IMR-90 (cell line): ENCODE measurements around the gene RNF19B. TPM values are rescaled to one million over a fixed set of nuclear protein-coding genes. Genes with fewer than 3 reads are reported as not detected.
A peak's percentile ranks its signal among the peaks of the same experiment; 100 is the strongest.

Experiments used
- ATAC-seq: fragments of 200-7000 bp; cut with Tn5 transposase; 2 replicates; pipeline ENCODE4 v1.9.1; 2020; ENCODE audit warnings: low read depth, mild to moderate bottlenecking, moderate library complexity
- BruUV-seq: library from RNA; stranded (reverse); fragments of 400-500 nt; replicated peaks from 2 replicates; lab custom pipeline; 2021; lab: Mats Ljungman, UMichigan
- CTCF ChIA-PET: fragments of 300-600 bp; formaldehyde crosslinking; extraction: SDS; loops from one replicate; lab custom pipeline; 2021; ENCODE audit warnings: antibody characterized with exemption; lab: Yijun Ruan, JAX
- POLR2A ChIA-PET: fragments of 300-600 bp; sonication (Branson Sonifier 250); formaldehyde crosslinking; loops from one replicate; lab custom pipeline; 2022; ENCODE audit warnings: antibody characterized with exemption; ENCODE audit not compliant: unreplicated experiment; lab: Charles Lee
- DNase-seq: peaks from one replicate; pipeline ENCODE4 v3.0.0; 2013
- H2AFZ ChIP-seq: replicated peaks from 2 replicates; pipeline ENCODE3; 2013; ENCODE audit warnings: low read length, mild to moderate bottlenecking; ENCODE audit not compliant: poor library complexity
- H2AK5ac ChIP-seq: 2 replicates; pipeline ENCODE4 v1.6.1; 2013; ENCODE audit warnings: low read depth, low read length, inconsistent platforms
- H2AK9ac ChIP-seq: replicated peaks from 2 replicates; pipeline ENCODE3; 2013; ENCODE audit warnings: mild to moderate bottlenecking, low read depth, low read length, moderate library complexity; ENCODE audit not compliant: poor library complexity
- H2BK120ac ChIP-seq: 2 replicates; pipeline ENCODE4 v1.6.1; 2013; ENCODE audit warnings: low read depth, low read length, inconsistent platforms
- H2BK15ac ChIP-seq: 3 replicates; pipeline ENCODE4 v1.6.1; 2013; ENCODE audit warnings: low read depth, low read length, inconsistent platforms
- H2BK20ac ChIP-seq: 2 replicates; pipeline ENCODE4 v1.6.1; 2013; ENCODE audit warnings: low read depth, mild to moderate bottlenecking, inconsistent platforms, low read length, moderate library complexity
- H2BK5ac ChIP-seq: 2 replicates; pipeline ENCODE4 v1.6.1; 2013; ENCODE audit warnings: mild to moderate bottlenecking, low read depth, low read length, inconsistent platforms; ENCODE audit not compliant: poor library complexity, severe bottlenecking
- H3K14ac ChIP-seq: replicated peaks from 2 replicates; pipeline ENCODE4 v1.6.1; 2013; ENCODE audit warnings: low read depth, low read length, inconsistent platforms
- H3K18ac ChIP-seq: 2 replicates; pipeline ENCODE4 v1.6.1; 2013; ENCODE audit warnings: low read depth, low read length, control low read depth
- H3K23ac ChIP-seq: 2 replicates; pipeline ENCODE4 v1.6.1; 2013; ENCODE audit warnings: low read depth, low read length, inconsistent platforms
- H3K27ac ChIP-seq: 2 replicates; pipeline ENCODE4 v1.5.1; 2013; ENCODE audit warnings: mild to moderate bottlenecking, control low read depth, low read length; ENCODE audit not compliant: insufficient read depth
- H3K27me3 ChIP-seq: 2 replicates; pipeline ENCODE4 v1.6.1; 2013; ENCODE audit warnings: low read length; ENCODE audit not compliant: control insufficient read depth, insufficient read depth
- H3K36me3 ChIP-seq: 2 replicates; pipeline ENCODE4 v1.6.1; 2013; ENCODE audit warnings: low read length, mixed read lengths; ENCODE audit not compliant: control insufficient read depth, insufficient read depth
- H3K4ac ChIP-seq: 2 replicates; pipeline ENCODE4 v1.6.1; 2013; ENCODE audit warnings: low read depth, low read length, inconsistent platforms
- H3K4me1 ChIP-seq: 2 replicates; pipeline ENCODE4 v1.6.1; 2013; ENCODE audit warnings: low read length, mixed read lengths; ENCODE audit not compliant: control insufficient read depth, insufficient read depth
- H3K4me2 ChIP-seq: 2 replicates; pipeline ENCODE4 v1.6.1; 2013; ENCODE audit warnings: low read depth, mild to moderate bottlenecking, control low read depth, low read length, moderate library complexity
- H3K4me3 ChIP-seq: 2 replicates; pipeline ENCODE4 v1.5.1; 2013; ENCODE audit warnings: low read depth, mild to moderate bottlenecking, control low read depth, low read length, moderate library complexity; ENCODE audit not compliant: insufficient read depth
- H3K56ac ChIP-seq: 2 replicates; pipeline ENCODE4 v1.6.1; 2013; ENCODE audit warnings: low read length, inconsistent platforms; ENCODE audit not compliant: insufficient read depth; ENCODE audit errors: extremely low read depth
- H3K79me1 ChIP-seq, 2 experiments: 2 replicates each; pipeline ENCODE4 v1.6.1; 2013; ENCODE audit warnings: low read length in 2 of 2, inconsistent platforms in 1 of 2, low read depth in 1 of 2
- H3K9ac ChIP-seq: 2 replicates; pipeline ENCODE4 v1.6.1; 2013; ENCODE audit warnings: low read depth, low read length, control low read depth
- H3K9me1 ChIP-seq: 2 replicates; pipeline ENCODE4 v1.6.1; 2013; ENCODE audit warnings: low read length, inconsistent platforms; ENCODE audit not compliant: insufficient read depth
- H3K9me3 ChIP-seq: 2 replicates; pipeline ENCODE4 v1.6.1; 2013; ENCODE audit warnings: low read length; ENCODE audit not compliant: control insufficient read depth, insufficient read depth
- H4K20me1 ChIP-seq: 2 replicates; pipeline ENCODE4 v1.6.1; 2013; ENCODE audit warnings: low read length, inconsistent platforms; ENCODE audit not compliant: insufficient read depth
- H4K5ac ChIP-seq: 2 replicates; pipeline ENCODE4 v1.6.1; 2013; ENCODE audit warnings: mild to moderate bottlenecking, low read depth, low read length, control low read depth
- H4K8ac ChIP-seq, 2 experiments: 2 replicates each; pipeline ENCODE4 v1.6.1; 2013; ENCODE audit warnings: low read depth in 2 of 2, low read length in 2 of 2, control low read depth in 1 of 2, inconsistent platforms in 1 of 2
- H4K91ac ChIP-seq: 2 replicates; pipeline ENCODE4 v1.6.1; 2013; ENCODE audit warnings: low read depth, low read length, inconsistent platforms; ENCODE audit not compliant: insufficient read depth
- BHLHE40 ChIP-seq: fragments of 150-350 bp; IDR thresholded peaks from 2 replicates; pipeline ENCODE4 v1.6.1; 2016; ENCODE audit warnings: mild to moderate bottlenecking, low read depth, low read length
- CEBPB ChIP-seq: IDR thresholded peaks from 2 replicates; pipeline ENCODE4 v1.6.1; 2012; ENCODE audit warnings: low read depth, low read length, improper control_type of control experiment
- CHD1 ChIP-seq: IDR thresholded peaks from 2 replicates; pipeline ENCODE4 v1.6.1; 2012; ENCODE audit warnings: low read depth, low read length, improper control_type of control experiment
- CTCF ChIP-seq: conservative IDR thresholded peaks from 2 replicates; pipeline ENCODE4 v1.5.1; 2012; ENCODE audit warnings: mild to moderate bottlenecking, low read depth, low read length, improper control_type of control experiment
- MAFK ChIP-seq: IDR thresholded peaks from 2 replicates; pipeline ENCODE4 v1.6.1; 2012; ENCODE audit warnings: low read depth, low read length, improper control_type of control experiment
- MAZ ChIP-seq: IDR thresholded peaks from 2 replicates; pipeline ENCODE4 v1.6.1; 2012; ENCODE audit warnings: low read depth, mild to moderate bottlenecking, low read length, improper control_type of control experiment, moderate library complexity, borderline replicate concordance
- MXI1 ChIP-seq: IDR thresholded peaks from 2 replicates; pipeline ENCODE4 v1.6.1; 2012; ENCODE audit warnings: low read depth, mild to moderate bottlenecking, low read length, moderate library complexity, borderline replicate concordance
- NFE2L2 ChIP-seq: fragments of 150-350 bp; IDR thresholded peaks from 2 replicates; pipeline ENCODE4 v1.6.1; 2016; ENCODE audit warnings: low read depth, mild to moderate bottlenecking, low read length
- POLR2A ChIP-seq: IDR thresholded peaks from 2 replicates; pipeline ENCODE4 v1.6.1; 2012; ENCODE audit warnings: mild to moderate bottlenecking, low read depth, low read length
- RAD21 ChIP-seq: IDR thresholded peaks from 2 replicates; pipeline ENCODE4 v1.6.1; 2012; ENCODE audit warnings: low read length, improper control_type of control experiment
- RCOR1 ChIP-seq: IDR thresholded peaks from 2 replicates; pipeline ENCODE4 v1.6.1; 2012; ENCODE audit warnings: mild to moderate bottlenecking, low read length, improper control_type of control experiment; ENCODE audit not compliant: insufficient replicate concordance
- SMC3 ChIP-seq: fragments of 150-350 bp; IDR thresholded peaks from 2 replicates; pipeline ENCODE4 v1.6.1; 2016; ENCODE audit warnings: low read depth, mild to moderate bottlenecking, antibody characterized with exemption, low read length, moderate library complexity
- USF2 ChIP-seq: fragments of 150-350 bp; IDR thresholded peaks from 2 replicates; pipeline ENCODE4 v1.6.1; 2017; ENCODE audit warnings: mild to moderate bottlenecking, antibody characterized with exemption, low read length, low read depth
- WGBS, 2 experiments: methylation state at CpG; one replicate each; pipeline versions ENCODE4 v1.1.5 to v1.1.7; 2013; ENCODE audit warnings: missing lambda C conversion rate in 2 of 2; ENCODE audit not compliant: insufficient read length in 1 of 2; ENCODE audit errors: extremely low coverage in 2 of 2; 5-methylcytosine and 5-hydroxymethylcytosine counted together
- dilution Hi-C: fragments of 300-500 bp; cut with HindIII; formaldehyde crosslinking; loops from one replicate; pipeline ENCODE4 v1.14.3; 2018; ENCODE audit warnings: low sequenced_read_pairs; ENCODE audit not compliant: unreplicated experiment
- in situ Hi-C: fragments of 300-500 bp; cut with MboI; formaldehyde crosslinking; loops from 3 replicates; pipeline ENCODE4 v1.14.3; 2019; ENCODE audit warnings: low sequenced_read_pairs, inconsistent platforms, mixed read lengths
- intact Hi-C: fragments of 100-400 bp; cut with micrococcal nuclease; formaldehyde crosslinking; loops from 2 replicates; pipeline ENCODE4 v1.10.0; 2022
- polyA plus RNA-seq, 3 experiments: library from polyadenylated mRNA; depleted of rRNA; stranded (reverse); fragments of >200 nt; gene quantifications; 2 replicates each; pipeline ENCODE4 v1.2.3, GENCODE V29; 2012; ENCODE audit warnings: low replicate concordance in 1 of 3
- total RNA-seq: library from RNA; depleted of rRNA; stranded (reverse); fragments of >200 nt; gene quantifications from 2 replicates; pipeline ENCODE4 v1.2.3, GENCODE V29; 2012

The RNF19B gene
- total and polyA plus RNA-seq, 2 of the 4 experiments (the other 2 are of a cell fraction): 10.0 to 11.6 TPM

- 54% methylated on average over 3 of the region's 5 CpGs; no CpG with 5 or more reads in 1 of the 2 experiments for WGBS, 2 experiments
- Histone ChIP-seq H2AK5ac (0 out of 2 replicates have a peak overlapping the region, but pooled peaks have one; percentile 15), H2AK9ac (no peak overlapping the region), H3K4me2 (no peak overlapping the region), H3K4ac (peak overlapping the region; percentile 19; the same call in 1 of the 2 replicates), H3K4me1 (peaks cover 16% of the 10 kb centered on the region), H2BK120ac (peak overlapping the region; percentile 83; the same call in 1 of the 2 replicates), H3K9me3 (no peaks in the 10 kb centered on the region), H3K27me3 (no peaks in the 10 kb centered on the region), H4K8ac (peak overlapping the region; percentile 88 to 94), H3K23ac (peak overlapping the region; percentile 82; the same call in 1 of the 2 replicates), H2BK15ac (no peak overlapping the region), H4K20me1 (peaks cover 22% of the 10 kb centered on the region), H3K18ac (no peak overlapping the region), H2AFZ (no peak overlapping the region), H4K5ac (peak overlapping the region; percentile 64; the same call in 1 of the 2 replicates), H2BK20ac (no peak overlapping the region), H3K9me1 (peaks cover 13% of the 10 kb centered on the region), H3K36me3 (no peaks in the 10 kb centered on the region), H3K14ac (no peak overlapping the region), H3K27ac (no peak overlapping the region), H3K4me3 (no peak overlapping the region; the same call in 1 of the 2 replicates), H4K91ac (no peak overlapping the region), H2BK5ac (peak overlapping the region; percentile 82), H3K9ac (no peak overlapping the region), H3K79me1 (peaks cover 18 to 30% of the 10 kb centered on the region in 2 experiments), H3K56ac (no peak overlapping the region)
- no peak for DNase-seq
- intact Hi-C loops (no loop called here), dilution Hi-C loops (no loop called here), in situ Hi-C loops (no loop called here)
- no peak for ATAC-seq
- POLR2A ChIA-PET: no interaction called here
- TF ChIP-seq NFE2L2 (no peak), MAFK (no peak), RCOR1 (no peak), CHD1 (no peak), RAD21 (no peak), CTCF (no peak), POLR2A (no peak), USF2 (no peak), MAZ (no peak), BHLHE40 (no peak), MXI1 (no peak), SMC3 (no peak), CEBPB (no peak)
- CTCF ChIA-PET: interaction anchor here (0.9 to 1.9 kb wide), 2 partner anchors 42 to 89 kb away, joined by 3 to 11 read pairs; no protein-coding TSS in a partner anchor
- BruUV-seq: no TSS peak
Observed at GRCh38 chr1:32965251-32965747, 690 bp upstream of the RNF19B start.
